CD4-positive, alpha-beta T cell (primary cell): ENCODE measurements around the gene TAF4. TPM values are rescaled to one million over a fixed set of nuclear protein-coding genes. Genes with fewer than 3 reads are reported as not detected.

Experiments
- ATAC-seq: fragments of 200-7000 bp; cut with Tn5 transposase; one replicate; pipeline ENCODE4 v1.10.0; 2022; ENCODE audit warnings: mild to moderate bottlenecking; ENCODE audit not compliant: poor library complexity
- CTCF ChIA-PET: fragments of 350-600 bp; sonication (Branson Sonifier 250); formaldehyde crosslinking; loops from one replicate; lab custom pipeline; 2021; ENCODE audit warnings: antibody characterized with exemption, inconsistent platforms; lab: Charles Lee
- POLR2A ChIA-PET: fragments of 350-600 bp; sonication (Branson Sonifier 250); formaldehyde crosslinking; loops from one replicate; lab custom pipeline; 2021; ENCODE audit warnings: antibody characterized with exemption, inconsistent platforms; lab: Charles Lee
- DNase-seq, 14 experiments: peaks; one replicate each; pipeline ENCODE4 v3.0.0-alpha.2; 2013 to 2020; ENCODE audit warnings: mixed read lengths in 2 of 14
- H3K27ac ChIP-seq, 2 donors: one replicate each; pipeline versions ENCODE4 v1.5.1 to v1.7.0; 2013; ENCODE audit warnings: low read length in 2 of 2, low read depth in 1 of 2, mild to moderate bottlenecking in 1 of 2
- H3K27me3 ChIP-seq, 2 experiments: 1 replicate in 1 of 2; 2 replicates in 1 of 2; pipeline versions ENCODE4 v1.6.1 to v1.7.0; 2013; ENCODE audit warnings: low read length in 2 of 2, control low read depth in 1 of 2, mild to moderate bottlenecking in 1 of 2, moderate library complexity in 1 of 2; ENCODE audit not compliant: insufficient read depth in 2 of 2, control insufficient read depth in 1 of 2
- H3K36me3 ChIP-seq: one replicate; pipeline ENCODE4 v1.6.1; 2013; ENCODE audit warnings: low read length, control low read depth; ENCODE audit not compliant: insufficient read depth
- H3K4me1 ChIP-seq: one replicate; pipeline ENCODE4 v1.6.1; 2013; ENCODE audit warnings: low read length, control low read depth; ENCODE audit not compliant: insufficient read depth
- H3K4me3 ChIP-seq: one replicate; pipeline ENCODE4 v1.5.1; 2013; ENCODE audit warnings: mild to moderate bottlenecking, low read length, moderate library complexity
- H3K9me3 ChIP-seq, 2 experiments: 1 replicate in 1 of 2; 2 replicates in 1 of 2; pipeline versions ENCODE4 v1.6.1 to v1.7.0; 2013; ENCODE audit warnings: low read length in 2 of 2, mild to moderate bottlenecking in 2 of 2, control low read depth in 1 of 2, moderate library complexity in 1 of 2; ENCODE audit not compliant: control insufficient read depth in 1 of 2, insufficient read depth in 1 of 2
- H3K27ac Mint-ChIP-seq: one replicate; pipeline ENCODE4 v1.8.0; 2020; ENCODE audit warnings: mixed read lengths
- H3K27me3 Mint-ChIP-seq: one replicate; pipeline ENCODE4 v1.8.0; 2021; ENCODE audit warnings: mixed read lengths
- H3K36me3 Mint-ChIP-seq: one replicate; pipeline ENCODE4 v1.8.0; 2021; ENCODE audit warnings: low read depth, mixed read lengths
- H3K4me1 Mint-ChIP-seq: one replicate; pipeline ENCODE4 v1.8.0; 2021; ENCODE audit warnings: low read depth, mixed read lengths
- H3K4me3 Mint-ChIP-seq: one replicate; pipeline ENCODE4 v1.8.0; 2020; ENCODE audit warnings: mild to moderate bottlenecking, mixed read lengths
- H3K9me3 Mint-ChIP-seq: one replicate; pipeline ENCODE4 v1.8.0; 2020; ENCODE audit warnings: mixed read lengths
- intact Hi-C, 2 experiments: fragments of 100-400 bp; cut with DNase I in 1 of 2; cut with micrococcal nuclease in 1 of 2; formaldehyde crosslinking; loops; one replicate each; pipeline versions ENCODE4 v1.15.1 to v1.9.0; 2023 to 2025; cut with DNase I, micrococcal nuclease
- total RNA-seq, 174 experiments: library from RNA in 2 of 174; stranded (reverse) in 2 of 174; gene quantifications; one replicate each; pipeline ENCODE4 v1.2.3 and lab custom pipeline; 2021 to 2026
- TF ChIP-seq, protein P1 (sequence below): fragments of 200-600 bp; IDR thresholded peaks from one replicate; pipeline ENCODE4 v1.8.0; 2022; ENCODE audit warnings: antibody characterized with exemption, mild to moderate bottlenecking

The TAF4 gene
- total RNA-seq, 2 experiments from 2014 or later: 11.1 to 12.5 TPM

DNA sequence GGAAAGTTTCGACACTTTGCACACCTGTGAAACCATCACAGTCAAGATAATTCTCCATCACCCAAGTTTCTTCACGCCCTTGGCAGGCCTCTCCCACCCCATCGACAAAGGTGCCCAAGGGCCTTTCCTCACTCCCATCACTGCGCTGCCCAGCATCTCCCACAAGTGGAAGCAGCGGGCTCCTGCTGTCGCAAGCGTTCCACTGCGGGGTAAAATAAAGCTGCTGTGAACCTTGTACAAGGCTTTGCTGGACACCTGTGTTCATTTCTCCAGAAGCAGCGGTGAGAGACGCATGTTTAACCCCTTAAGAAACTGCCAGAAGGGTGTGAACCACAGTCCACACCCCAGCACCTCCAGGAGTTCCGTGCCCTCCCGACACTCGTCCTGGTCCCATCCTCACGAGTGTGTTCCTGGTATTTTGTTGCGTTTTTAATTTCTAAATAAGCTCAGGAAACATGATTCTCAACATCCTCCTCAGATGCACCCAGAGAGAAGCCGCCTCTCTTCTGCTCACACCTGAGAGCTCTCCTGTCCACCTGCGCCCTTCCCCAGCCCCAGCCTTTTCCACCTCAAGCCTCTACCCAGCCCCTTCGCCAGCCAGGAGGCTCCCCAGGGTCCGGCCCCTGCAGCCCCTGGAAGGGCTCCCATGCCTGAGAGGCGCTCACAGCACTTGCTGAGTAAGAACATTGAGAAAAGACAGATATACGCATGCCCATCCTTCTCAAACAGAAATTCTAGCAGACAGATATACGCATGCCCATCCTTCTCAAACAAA is 97.5 kb downstream of the TAF4 start:
- peaks cover 28% of the 10 kb centered on the region for H3K27me3 Mint-ChIP-seq
- intact Hi-C loops: no loop called here
- Histone ChIP-seq H3K4me3 (no peak overlapping the region), H3K27ac (no peak overlapping the region), H3K4me1 (peaks cover 4% of the 10 kb centered on the region), H3K9me3 (peaks cover 0 to 12% of the 10 kb centered on the region in 2 experiments), H3K36me3 (peaks cover 11% of the 10 kb centered on the region), H3K27me3 (peaks cover 8 to 13% of the 10 kb centered on the region in 2 experiments)
- no peaks in the 10 kb centered on the region for H3K4me1 Mint-ChIP-seq
- POLR2A ChIA-PET: no interaction called here
- H3K9me3 Mint-ChIP-seq: no peaks in the 10 kb centered on the region
- no peak for ATAC-seq
- no peak overlapping the region for H3K4me3 Mint-ChIP-seq
- no peak for DNase-seq
- peaks cover 13% of the 10 kb centered on the region for H3K36me3 Mint-ChIP-seq
- no peak overlapping the region for H3K27ac Mint-ChIP-seq
- CTCF ChIA-PET: no interaction called here
- TF ChIP-seq, protein P1, sequence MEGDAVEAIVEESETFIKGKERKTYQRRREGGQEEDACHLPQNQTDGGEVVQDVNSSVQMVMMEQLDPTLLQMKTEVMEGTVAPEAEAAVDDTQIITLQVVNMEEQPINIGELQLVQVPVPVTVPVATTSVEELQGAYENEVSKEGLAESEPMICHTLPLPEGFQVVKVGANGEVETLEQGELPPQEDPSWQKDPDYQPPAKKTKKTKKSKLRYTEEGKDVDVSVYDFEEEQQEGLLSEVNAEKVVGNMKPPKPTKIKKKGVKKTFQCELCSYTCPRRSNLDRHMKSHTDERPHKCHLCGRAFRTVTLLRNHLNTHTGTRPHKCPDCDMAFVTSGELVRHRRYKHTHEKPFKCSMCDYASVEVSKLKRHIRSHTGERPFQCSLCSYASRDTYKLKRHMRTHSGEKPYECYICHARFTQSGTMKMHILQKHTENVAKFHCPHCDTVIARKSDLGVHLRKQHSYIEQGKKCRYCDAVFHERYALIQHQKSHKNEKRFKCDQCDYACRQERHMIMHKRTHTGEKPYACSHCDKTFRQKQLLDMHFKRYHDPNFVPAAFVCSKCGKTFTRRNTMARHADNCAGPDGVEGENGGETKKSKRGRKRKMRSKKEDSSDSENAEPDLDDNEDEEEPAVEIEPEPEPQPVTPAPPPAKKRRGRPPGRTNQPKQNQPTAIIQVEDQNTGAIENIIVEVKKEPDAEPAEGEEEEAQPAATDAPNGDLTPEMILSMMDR: no peak

DNA sequence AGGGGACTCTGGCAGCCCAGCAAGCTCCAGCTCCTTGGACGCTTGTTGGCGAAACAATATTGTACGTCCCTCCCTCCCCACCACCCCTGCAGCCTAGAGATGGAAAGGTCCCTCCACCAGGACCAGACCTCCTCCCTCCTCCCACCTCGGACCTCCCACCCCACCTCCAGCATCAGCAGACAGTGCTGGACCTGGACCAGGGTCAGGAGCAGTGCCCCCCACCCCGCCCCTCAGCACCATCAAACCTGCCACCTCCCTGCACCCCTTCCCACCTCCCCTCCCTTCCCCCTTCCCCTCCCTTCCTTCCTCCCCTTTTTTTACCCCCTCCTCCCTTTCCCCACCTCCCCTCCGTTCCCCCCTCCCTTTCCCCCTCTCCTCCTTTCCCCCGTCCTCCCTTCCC is 98.4 kb downstream of the TAF4 start:
- POLR2A ChIA-PET: no interaction called here
- ATAC-seq (no peak), DNase-seq (no peak)
- Mint-ChIP-seq H3K36me3 (peaks cover 4% of the 10 kb centered on the region), H3K4me3 (no peak overlapping the region), H3K27ac (no peak overlapping the region), H3K9me3 (no peaks in the 10 kb centered on the region), H3K4me1 (no peaks in the 10 kb centered on the region), H3K27me3 (peaks cover 28% of the 10 kb centered on the region)
- Histone ChIP-seq H3K9me3 (peaks cover 0 to 9% of the 10 kb centered on the region in 2 experiments), H3K27me3 (peaks cover 8 to 13% of the 10 kb centered on the region in 2 experiments), H3K4me1 (peaks cover 4% of the 10 kb centered on the region), H3K4me3 (no peak overlapping the region), H3K36me3 (peaks cover 2% of the 10 kb centered on the region), H3K27ac (no peak overlapping the region)
- TF ChIP-seq, protein P1: no peak
- CTCF ChIA-PET: no interaction called here
- intact Hi-C loops: no loop called here

DNA sequence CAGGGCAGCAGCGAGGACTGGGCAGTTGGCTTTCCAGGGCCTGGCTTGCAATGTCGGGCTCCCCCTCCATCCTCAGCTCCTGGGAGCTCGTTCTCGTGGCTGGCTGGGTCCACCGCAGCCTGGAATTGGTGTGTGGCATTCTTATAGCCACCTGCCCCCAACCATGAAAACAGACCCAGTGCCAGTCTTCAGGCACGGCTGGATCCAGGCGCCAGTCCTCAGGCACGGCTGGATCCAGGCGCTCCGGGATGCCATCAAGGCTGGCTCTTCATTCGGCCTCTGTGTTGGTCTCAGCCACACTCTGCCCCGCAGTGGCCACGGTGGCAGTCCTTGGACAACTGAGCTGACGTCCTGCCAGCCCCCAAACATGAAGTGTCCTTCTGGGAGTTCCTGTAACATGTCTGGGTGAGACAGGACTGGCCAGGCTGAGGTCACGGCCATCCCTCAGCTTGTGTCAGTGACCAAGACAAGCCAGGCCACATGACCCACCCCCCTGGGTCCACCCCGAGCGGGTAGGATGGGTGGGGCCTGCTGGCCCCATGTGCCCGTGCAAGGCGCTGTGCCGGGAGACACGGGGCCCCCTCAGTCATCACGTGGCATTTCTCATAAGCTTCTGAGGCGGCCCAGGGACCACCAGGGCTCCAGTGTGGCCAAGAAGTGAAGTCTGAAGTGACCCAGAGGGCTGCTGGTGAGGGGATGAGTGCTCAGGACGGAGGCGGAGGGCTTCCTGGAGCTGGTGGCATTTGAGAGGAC is 99.0 kb downstream of the TAF4 start:
- no peaks in the 10 kb centered on the region for H3K9me3 Mint-ChIP-seq
- Histone ChIP-seq H3K27ac (no peak overlapping the region), H3K9me3 (peaks cover 0 to 12% of the 10 kb centered on the region in 2 experiments), H3K4me1 (peaks cover 4% of the 10 kb centered on the region), H3K4me3 (no peak overlapping the region), H3K27me3 (peaks cover 8 to 13% of the 10 kb centered on the region in 2 experiments), H3K36me3 (no peaks in the 10 kb centered on the region)
- DNase-seq (no peak), ATAC-seq (no peak)
- TF ChIP-seq, protein P1: no peak
- intact Hi-C loops: no loop called here
- no peaks in the 10 kb centered on the region for H3K36me3 Mint-ChIP-seq
- no peak overlapping the region for H3K4me3 Mint-ChIP-seq
- no peak overlapping the region for H3K27ac Mint-ChIP-seq
- ChIA-PET POLR2A (no interaction called here), CTCF (no interaction called here)
- no peaks in the 10 kb centered on the region for H3K4me1 Mint-ChIP-seq
- H3K27me3 Mint-ChIP-seq: peaks cover 28% of the 10 kb centered on the region
